ENCODE results near the gene PTPRD.

DNA sequence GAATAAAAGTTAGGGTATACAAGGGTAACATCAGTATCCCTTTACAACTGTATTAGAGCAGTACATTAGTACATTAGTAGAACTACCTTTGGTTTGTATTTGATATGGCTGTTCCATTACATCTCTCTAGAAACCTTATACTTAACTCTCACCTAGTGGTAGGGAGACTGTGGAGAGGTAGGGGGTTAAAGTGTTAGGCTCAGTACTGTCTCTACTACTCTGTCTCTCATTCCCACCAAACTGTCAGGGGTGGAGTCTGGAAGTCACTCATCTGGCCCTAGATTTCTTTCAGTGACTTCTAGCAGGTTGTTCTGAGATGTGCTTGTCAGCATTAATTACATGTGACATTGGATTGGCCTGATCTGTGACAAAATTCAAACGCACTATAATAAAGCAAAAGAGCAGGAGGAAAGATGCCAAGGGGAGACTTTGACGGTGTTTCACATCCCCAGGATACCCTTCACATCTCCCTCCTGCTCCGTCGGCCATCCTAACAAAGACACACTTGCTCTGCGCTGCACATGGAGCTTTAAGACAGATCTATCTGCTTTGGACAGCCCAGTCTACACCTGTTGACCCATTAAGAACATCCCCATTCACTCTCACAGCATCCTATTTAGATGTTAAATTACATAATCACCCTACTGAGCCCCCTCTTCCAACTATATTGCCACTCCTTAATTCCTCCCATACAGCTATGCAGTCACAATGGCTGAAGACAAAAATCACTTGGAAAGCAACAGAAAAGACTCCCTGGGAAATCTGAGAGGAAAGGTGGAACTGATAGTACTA, 1770.2 kb downstream of the PTPRD start:
- TF ChIP-seq POLR2A (IDR thresholded peaks at IDR 0.05; ENCODE audit: low read depth, low read length): no peak
- TF ChIP-seq, protein P1, sequence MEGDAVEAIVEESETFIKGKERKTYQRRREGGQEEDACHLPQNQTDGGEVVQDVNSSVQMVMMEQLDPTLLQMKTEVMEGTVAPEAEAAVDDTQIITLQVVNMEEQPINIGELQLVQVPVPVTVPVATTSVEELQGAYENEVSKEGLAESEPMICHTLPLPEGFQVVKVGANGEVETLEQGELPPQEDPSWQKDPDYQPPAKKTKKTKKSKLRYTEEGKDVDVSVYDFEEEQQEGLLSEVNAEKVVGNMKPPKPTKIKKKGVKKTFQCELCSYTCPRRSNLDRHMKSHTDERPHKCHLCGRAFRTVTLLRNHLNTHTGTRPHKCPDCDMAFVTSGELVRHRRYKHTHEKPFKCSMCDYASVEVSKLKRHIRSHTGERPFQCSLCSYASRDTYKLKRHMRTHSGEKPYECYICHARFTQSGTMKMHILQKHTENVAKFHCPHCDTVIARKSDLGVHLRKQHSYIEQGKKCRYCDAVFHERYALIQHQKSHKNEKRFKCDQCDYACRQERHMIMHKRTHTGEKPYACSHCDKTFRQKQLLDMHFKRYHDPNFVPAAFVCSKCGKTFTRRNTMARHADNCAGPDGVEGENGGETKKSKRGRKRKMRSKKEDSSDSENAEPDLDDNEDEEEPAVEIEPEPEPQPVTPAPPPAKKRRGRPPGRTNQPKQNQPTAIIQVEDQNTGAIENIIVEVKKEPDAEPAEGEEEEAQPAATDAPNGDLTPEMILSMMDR (conservative IDR thresholded peaks at IDR 0.05; ENCODE audit: low read depth, low read length): no peak
- no peak for TF ChIP-seq MXI1 (IDR thresholded peaks at IDR 0.05; ENCODE audit: borderline replicate concordance, low read depth, low read length)
- TF ChIP-seq, protein P2, sequence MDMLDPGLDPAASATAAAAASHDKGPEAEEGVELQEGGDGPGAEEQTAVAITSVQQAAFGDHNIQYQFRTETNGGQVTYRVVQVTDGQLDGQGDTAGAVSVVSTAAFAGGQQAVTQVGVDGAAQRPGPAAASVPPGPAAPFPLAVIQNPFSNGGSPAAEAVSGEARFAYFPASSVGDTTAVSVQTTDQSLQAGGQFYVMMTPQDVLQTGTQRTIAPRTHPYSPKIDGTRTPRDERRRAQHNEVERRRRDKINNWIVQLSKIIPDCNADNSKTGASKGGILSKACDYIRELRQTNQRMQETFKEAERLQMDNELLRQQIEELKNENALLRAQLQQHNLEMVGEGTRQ (IDR thresholded peaks at IDR 0.05; ENCODE audit: low read depth, low read length): no peak
- TF ChIP-seq CEBPB (IDR thresholded peaks at IDR 0.05; ENCODE audit: low read depth, low read length): no peak
- no peak for TF ChIP-seq MAZ (IDR thresholded peaks at IDR 0.05; ENCODE audit: borderline replicate concordance, low read depth, low read length)
- no peak for TF ChIP-seq BHLHE40 (IDR thresholded peaks at IDR 0.05; ENCODE audit: low read depth, low read length)
- TF ChIP-seq FOS (IDR thresholded peaks at IDR 0.05; ENCODE audit: low read depth, low read length): no peak
- TF ChIP-seq, protein P3, sequence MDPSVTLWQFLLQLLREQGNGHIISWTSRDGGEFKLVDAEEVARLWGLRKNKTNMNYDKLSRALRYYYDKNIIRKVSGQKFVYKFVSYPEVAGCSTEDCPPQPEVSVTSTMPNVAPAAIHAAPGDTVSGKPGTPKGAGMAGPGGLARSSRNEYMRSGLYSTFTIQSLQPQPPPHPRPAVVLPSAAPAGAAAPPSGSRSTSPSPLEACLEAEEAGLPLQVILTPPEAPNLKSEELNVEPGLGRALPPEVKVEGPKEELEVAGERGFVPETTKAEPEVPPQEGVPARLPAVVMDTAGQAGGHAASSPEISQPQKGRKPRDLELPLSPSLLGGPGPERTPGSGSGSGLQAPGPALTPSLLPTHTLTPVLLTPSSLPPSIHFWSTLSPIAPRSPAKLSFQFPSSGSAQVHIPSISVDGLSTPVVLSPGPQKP (IDR thresholded peaks at IDR 0.05; ENCODE audit: borderline replicate concordance, low read depth, low read length): no peak
